Adrenal gland (tissue), 5 donors: ENCODE measurements around the gene ADCY2.

Experiments used
- POLR2A ChIP-seq, 2 donors: fragments of 450-650 bp; IDR thresholded peaks; one replicate each; pipeline ENCODE4 v1.6.1; 2017; ENCODE audit warnings: antibody characterized with exemption in 2 of 2, mild to moderate bottlenecking in 2 of 2, moderate library complexity in 1 of 2
- TF ChIP-seq, protein P1 (sequence below), 6 experiments: fragments of 450-650 bp in 4 of 6; fragments of 200-600 bp in 2 of 6; sonication (generic) in 1 of 6; IDR thresholded peaks; 1 replicate in 5 of 6; 2 replicates in 1 of 6; pipeline versions ENCODE4 v1.5.1 to v1.8.0; 2016 to 2021; ENCODE audit warnings: antibody characterized with exemption in 6 of 6, mild to moderate bottlenecking in 2 of 6, moderate library complexity in 1 of 6
- donor health status: DM: no; HTN: no; CAD: no.

DNA sequence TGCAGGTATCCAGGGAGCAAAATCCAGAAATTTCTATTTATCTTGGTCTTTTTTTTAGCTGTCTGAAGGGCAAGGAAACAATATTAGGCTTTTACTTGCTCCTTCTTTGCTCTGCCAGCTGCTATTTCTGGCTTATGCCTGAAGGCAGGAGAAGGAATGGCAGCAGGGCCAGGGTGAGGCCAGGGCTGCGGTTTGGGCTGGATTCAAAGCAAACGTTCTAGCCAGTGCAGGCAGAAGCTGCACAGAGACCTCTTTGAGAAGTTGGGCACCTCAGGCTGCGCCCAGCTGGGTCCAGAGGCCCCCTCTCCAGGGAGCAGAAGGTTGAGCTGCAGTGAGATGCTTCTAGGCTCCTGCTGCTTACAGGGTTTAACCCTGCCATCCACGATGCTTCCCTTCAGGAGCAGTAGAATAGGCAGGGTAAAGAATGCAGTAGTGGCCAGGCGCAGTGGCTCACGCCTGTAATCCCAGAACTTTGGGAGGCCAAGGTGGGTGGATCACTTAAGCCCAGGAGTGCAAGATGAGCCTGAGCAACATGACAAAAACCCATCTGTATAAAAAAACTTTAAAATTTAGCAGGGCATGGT, 201.2 kb downstream of the ADCY2 start:
- TF ChIP-seq, protein P1, sequence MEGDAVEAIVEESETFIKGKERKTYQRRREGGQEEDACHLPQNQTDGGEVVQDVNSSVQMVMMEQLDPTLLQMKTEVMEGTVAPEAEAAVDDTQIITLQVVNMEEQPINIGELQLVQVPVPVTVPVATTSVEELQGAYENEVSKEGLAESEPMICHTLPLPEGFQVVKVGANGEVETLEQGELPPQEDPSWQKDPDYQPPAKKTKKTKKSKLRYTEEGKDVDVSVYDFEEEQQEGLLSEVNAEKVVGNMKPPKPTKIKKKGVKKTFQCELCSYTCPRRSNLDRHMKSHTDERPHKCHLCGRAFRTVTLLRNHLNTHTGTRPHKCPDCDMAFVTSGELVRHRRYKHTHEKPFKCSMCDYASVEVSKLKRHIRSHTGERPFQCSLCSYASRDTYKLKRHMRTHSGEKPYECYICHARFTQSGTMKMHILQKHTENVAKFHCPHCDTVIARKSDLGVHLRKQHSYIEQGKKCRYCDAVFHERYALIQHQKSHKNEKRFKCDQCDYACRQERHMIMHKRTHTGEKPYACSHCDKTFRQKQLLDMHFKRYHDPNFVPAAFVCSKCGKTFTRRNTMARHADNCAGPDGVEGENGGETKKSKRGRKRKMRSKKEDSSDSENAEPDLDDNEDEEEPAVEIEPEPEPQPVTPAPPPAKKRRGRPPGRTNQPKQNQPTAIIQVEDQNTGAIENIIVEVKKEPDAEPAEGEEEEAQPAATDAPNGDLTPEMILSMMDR (IDR thresholded peaks at IDR 0.05) = no peak
- no peak for TF ChIP-seq POLR2A (IDR thresholded peaks at IDR 0.05)
